Spleen (tissue), 7 donors: Measurements from ENCODE around the gene GDPGP1.

Experiments
- POLR2A ChIP-seq, 3 donors: fragments of 450-650 bp; IDR thresholded peaks; one replicate each; pipeline ENCODE4 v1.5.1; 2017; ENCODE audit warnings: antibody characterized with exemption in 3 of 3, mild to moderate bottlenecking in 1 of 3
- TF ChIP-seq, protein P1 (sequence below), 11 experiments: fragments of 200-600 bp in 7 of 11; fragments of 450-650 bp in 4 of 11; sonication (generic) in 4 of 11; IDR thresholded peaks in 8 of 11; conservative IDR thresholded peaks in 3 of 11; 1 replicate in 7 of 11; 2 replicates in 4 of 11; pipeline versions ENCODE4 v1.4.0 to v1.8.0; 2016 to 2021; ENCODE audit warnings: antibody characterized with exemption in 11 of 11, inconsistent platforms in 4 of 11, mild to moderate bottlenecking in 1 of 11
- donor health status: DM: no; HTN: no; CAD: no; lungs with moderate emphysema.
- donor health status: DM: no; HTN: no; CAD: no.
- donor health status: DM: no; HTN: no; CAD: no.

DNA sequence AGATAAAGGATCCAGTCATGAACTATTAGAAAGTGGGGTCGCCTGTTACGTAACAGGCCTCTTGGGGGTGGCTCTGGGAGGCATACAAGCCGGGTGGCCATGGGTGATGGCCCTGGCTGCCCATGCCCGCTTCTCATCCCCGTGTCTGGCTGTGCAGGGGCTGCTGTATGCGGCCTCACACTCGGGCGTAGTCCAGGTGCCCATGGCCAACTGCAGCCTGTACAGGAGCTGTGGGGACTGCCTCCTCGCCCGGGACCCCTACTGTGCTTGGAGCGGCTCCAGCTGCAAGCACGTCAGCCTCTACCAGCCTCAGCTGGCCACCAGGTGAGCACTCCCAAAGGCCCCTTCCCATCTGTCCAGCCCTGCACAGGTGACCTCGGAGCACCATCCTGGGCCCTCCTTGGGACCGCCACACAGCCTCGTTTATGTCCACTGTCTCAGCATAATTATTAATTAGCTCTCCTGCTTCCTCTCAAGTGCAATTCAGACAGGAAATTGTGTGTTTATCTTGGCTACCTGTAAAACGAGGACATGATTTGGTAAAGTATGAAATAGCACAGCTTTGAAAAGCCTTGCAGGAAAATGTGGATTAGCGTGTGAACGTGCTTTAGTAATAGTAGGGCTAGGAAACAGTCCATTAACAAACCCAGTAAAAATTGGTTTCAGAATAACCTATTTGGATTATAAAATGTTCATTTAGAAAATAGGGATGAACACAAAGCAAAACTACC is 8.3 kb upstream of the GDPGP1 start:
- TF ChIP-seq, protein P1, sequence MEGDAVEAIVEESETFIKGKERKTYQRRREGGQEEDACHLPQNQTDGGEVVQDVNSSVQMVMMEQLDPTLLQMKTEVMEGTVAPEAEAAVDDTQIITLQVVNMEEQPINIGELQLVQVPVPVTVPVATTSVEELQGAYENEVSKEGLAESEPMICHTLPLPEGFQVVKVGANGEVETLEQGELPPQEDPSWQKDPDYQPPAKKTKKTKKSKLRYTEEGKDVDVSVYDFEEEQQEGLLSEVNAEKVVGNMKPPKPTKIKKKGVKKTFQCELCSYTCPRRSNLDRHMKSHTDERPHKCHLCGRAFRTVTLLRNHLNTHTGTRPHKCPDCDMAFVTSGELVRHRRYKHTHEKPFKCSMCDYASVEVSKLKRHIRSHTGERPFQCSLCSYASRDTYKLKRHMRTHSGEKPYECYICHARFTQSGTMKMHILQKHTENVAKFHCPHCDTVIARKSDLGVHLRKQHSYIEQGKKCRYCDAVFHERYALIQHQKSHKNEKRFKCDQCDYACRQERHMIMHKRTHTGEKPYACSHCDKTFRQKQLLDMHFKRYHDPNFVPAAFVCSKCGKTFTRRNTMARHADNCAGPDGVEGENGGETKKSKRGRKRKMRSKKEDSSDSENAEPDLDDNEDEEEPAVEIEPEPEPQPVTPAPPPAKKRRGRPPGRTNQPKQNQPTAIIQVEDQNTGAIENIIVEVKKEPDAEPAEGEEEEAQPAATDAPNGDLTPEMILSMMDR (IDR thresholded peaks at IDR 0.05 in 8 of 11, conservative IDR thresholded peaks at IDR 0.05 in 3 of 11), result no peak
- no peak for TF ChIP-seq POLR2A (IDR thresholded peaks at IDR 0.05)
